CD4-positive, alpha-beta T cell treated with Interleukin-4 for 4 hours (primary cell): Measurements from ENCODE around the gene MBNL1.
A peak's percentile ranks its signal among the peaks of the same experiment; 100 is the strongest.

Source experiments
- DNase-seq: peaks from one replicate; pipeline ENCODE4 v3.0.0-alpha.2; 2020

MBNL1 gene

GRCh38 chr3:152457500-152458375, 189.0 kb downstream of the MBNL1 start:
- no peak for DNase-seq

GRCh38 chr3:152458376-152459117, 189.8 kb downstream of the MBNL1 start:
- no peak for DNase-seq

GRCh38 chr3:152459118-152459515, 190.4 kb downstream of the MBNL1 start:
- no peak for DNase-seq

- no peak for DNase-seq
Observed at GRCh38 chr3:152459572-152459971, 190.8 kb downstream of the MBNL1 start.

- DNase-seq = no peak
Observed at GRCh38 chr3:152460936-152461335, 192.2 kb downstream of the MBNL1 start.

GRCh38 chr3:152461460-152461859, 192.7 kb downstream of the MBNL1 start:
- DNase-seq = no peak

GRCh38 chr3:152466784-152467183, 198.1 kb downstream of the MBNL1 start:
- DNase-seq = peak; percentile 40

- no peak for DNase-seq
Observed at GRCh38 chr3:152469248-152470025, 200.7 kb downstream of the MBNL1 start.

- no peak for DNase-seq
Observed at GRCh38 chr3:152470095-152470494, 201.4 kb downstream of the MBNL1 start.

- DNase-seq = no peak
Observed at GRCh38 chr3:152470893-152471292, 202.2 kb downstream of the MBNL1 start.

- peak; percentile 75 for DNase-seq
Observed at GRCh38 chr3:152471814-152472671, 203.3 kb downstream of the MBNL1 start.

GRCh38 chr3:152472672-152472954, 203.9 kb downstream of the MBNL1 start:
- no peak for DNase-seq

GRCh38 chr3:152474585-152474984, 205.9 kb downstream of the MBNL1 start:
- peak; percentile 18 for DNase-seq

- DNase-seq = no peak
Observed at GRCh38 chr3:152477422-152477821, 208.7 kb downstream of the MBNL1 start.

GRCh38 chr3:152480282-152480953, 211.7 kb downstream of the MBNL1 start:
- no peak for DNase-seq

- DNase-seq = no peak
Observed at GRCh38 chr3:152486364-152486763, 217.6 kb downstream of the MBNL1 start.

GRCh38 chr3:152488449-152488848, 219.7 kb downstream of the MBNL1 start:
- DNase-seq = no peak

- DNase-seq = no peak
Observed at GRCh38 chr3:152491922-152492321, 223.2 kb downstream of the MBNL1 start.

- no peak for DNase-seq
Observed at GRCh38 chr3:152496286-152496685, 227.6 kb downstream of the MBNL1 start.

- no peak for DNase-seq
Observed at GRCh38 chr3:152496716-152497115, 228.0 kb downstream of the MBNL1 start.

GRCh38 chr3:152497457-152497856, 228.7 kb downstream of the MBNL1 start:
- no peak for DNase-seq

GRCh38 chr3:152497890-152498289, 229.2 kb downstream of the MBNL1 start:
- no peak for DNase-seq
